Esophagus muscularis mucosa (tissue), 4 donors: ENCODE data around the gene TMEM72.

Experiments used
- EP300 ChIP-seq: sonication (generic); formaldehyde crosslinking; IDR thresholded peaks from one replicate; pipeline ENCODE4 v1.6.1; 2017; ENCODE audit warnings: antibody characterized with exemption
- POLR2A ChIP-seq: fragments of 450-650 bp; IDR thresholded peaks from one replicate; pipeline ENCODE4 v1.6.1; 2017; ENCODE audit warnings: antibody characterized with exemption, moderate library complexity, mild to moderate bottlenecking, low read depth
- TF ChIP-seq, protein P1 (sequence below), 3 experiments: fragments of 200-600 bp in 2 of 3; fragments of 450-650 bp in 1 of 3; sonication (generic) in 2 of 3; IDR thresholded peaks; one replicate each; pipeline ENCODE4 v1.5.1; 2017 to 2019; ENCODE audit warnings: antibody characterized with exemption in 3 of 3, mild to moderate bottlenecking in 2 of 3, moderate library complexity in 1 of 3

DNA sequence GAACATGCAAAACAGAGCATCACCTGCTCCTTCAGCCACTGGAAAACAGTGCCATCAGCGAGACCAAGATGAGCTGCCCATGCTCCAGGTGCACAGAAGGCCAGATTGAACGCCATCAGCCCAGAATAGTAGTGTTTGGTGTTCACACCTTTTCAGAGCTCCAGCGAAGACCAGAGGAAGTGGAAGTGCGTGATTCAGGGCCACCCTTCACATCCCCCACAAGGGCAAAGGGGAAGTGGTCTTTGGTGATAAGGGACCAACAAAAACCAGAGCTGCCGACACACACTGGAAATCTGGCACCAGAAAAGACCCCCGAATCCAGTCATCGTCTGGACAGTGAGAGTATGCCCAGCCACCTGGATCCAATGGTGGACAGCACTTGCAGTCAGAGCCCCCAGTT, 29.5 kb upstream of the TMEM72 start:
- TF ChIP-seq, protein P1, sequence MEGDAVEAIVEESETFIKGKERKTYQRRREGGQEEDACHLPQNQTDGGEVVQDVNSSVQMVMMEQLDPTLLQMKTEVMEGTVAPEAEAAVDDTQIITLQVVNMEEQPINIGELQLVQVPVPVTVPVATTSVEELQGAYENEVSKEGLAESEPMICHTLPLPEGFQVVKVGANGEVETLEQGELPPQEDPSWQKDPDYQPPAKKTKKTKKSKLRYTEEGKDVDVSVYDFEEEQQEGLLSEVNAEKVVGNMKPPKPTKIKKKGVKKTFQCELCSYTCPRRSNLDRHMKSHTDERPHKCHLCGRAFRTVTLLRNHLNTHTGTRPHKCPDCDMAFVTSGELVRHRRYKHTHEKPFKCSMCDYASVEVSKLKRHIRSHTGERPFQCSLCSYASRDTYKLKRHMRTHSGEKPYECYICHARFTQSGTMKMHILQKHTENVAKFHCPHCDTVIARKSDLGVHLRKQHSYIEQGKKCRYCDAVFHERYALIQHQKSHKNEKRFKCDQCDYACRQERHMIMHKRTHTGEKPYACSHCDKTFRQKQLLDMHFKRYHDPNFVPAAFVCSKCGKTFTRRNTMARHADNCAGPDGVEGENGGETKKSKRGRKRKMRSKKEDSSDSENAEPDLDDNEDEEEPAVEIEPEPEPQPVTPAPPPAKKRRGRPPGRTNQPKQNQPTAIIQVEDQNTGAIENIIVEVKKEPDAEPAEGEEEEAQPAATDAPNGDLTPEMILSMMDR (IDR thresholded peaks at IDR 0.05), result no peak
- TF ChIP-seq POLR2A (no peak), EP300 (no peak)
